Measurements from ENCODE around the gene INHBB.

Gene INHBB

DNA sequence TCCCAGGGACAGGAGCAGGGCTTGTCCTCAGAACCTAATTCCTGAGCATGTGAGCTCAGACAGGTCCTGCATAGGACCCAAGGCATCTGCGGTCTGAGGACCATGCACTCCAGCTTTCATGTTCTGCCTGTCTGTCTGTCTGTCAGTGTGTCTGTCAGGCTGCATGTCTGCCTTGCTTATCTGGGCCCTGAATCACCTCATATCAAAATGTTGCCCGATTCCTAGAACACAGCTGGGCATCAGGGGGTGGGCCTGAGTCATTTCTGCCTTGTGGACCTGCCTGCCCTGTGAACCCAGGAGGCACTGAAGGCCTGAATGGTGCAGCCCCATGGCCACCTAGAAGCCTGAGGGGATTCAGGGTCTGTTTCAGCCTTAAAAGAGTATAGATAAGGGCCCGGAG is 22.1 kb downstream of the INHBB start:
- Histone ChIP-seq H3K9me3 (ENCODE audit: control insufficient read depth, low read length) (no peaks in the 10 kb centered on the region), H3K4me1 (ENCODE audit: control insufficient read depth, insufficient read depth, low read length) (no peaks in the 10 kb centered on the region), H3K36me3 (ENCODE audit: control insufficient read depth, insufficient read depth, low read length) (no peaks in the 10 kb centered on the region), H3K9ac (ENCODE audit: low read length) (no peak overlapping the region), H3K27me3 (ENCODE audit: control insufficient read depth, insufficient read depth, low read length) (no peaks in the 10 kb centered on the region), H3K4me3 (ENCODE audit: low read length) (no peak overlapping the region)

- H3K36me3 ChIP-seq (ENCODE audit: control insufficient read depth, insufficient read depth, low read length): no peaks in the 10 kb centered on the region
- no peak overlapping the region for H3K9ac ChIP-seq (ENCODE audit: low read length)
- no peaks in the 10 kb centered on the region for H3K27me3 ChIP-seq (ENCODE audit: control insufficient read depth, insufficient read depth, low read length)
- no peak overlapping the region for H3K4me3 ChIP-seq (ENCODE audit: low read length)
- H3K4me1 ChIP-seq (ENCODE audit: control insufficient read depth, insufficient read depth, low read length): no peaks in the 10 kb centered on the region
- no peaks in the 10 kb centered on the region for H3K9me3 ChIP-seq (ENCODE audit: control insufficient read depth, low read length)
Measured at GRCh38 chr2:120369250-120369649, 23.3 kb downstream of the INHBB start.

- Histone ChIP-seq H3K27me3 (ENCODE audit: control insufficient read depth, insufficient read depth, low read length) (no peaks in the 10 kb centered on the region), H3K9me3 (ENCODE audit: control insufficient read depth, low read length) (no peaks in the 10 kb centered on the region), H3K4me1 (ENCODE audit: control insufficient read depth, insufficient read depth, low read length) (no peaks in the 10 kb centered on the region), H3K9ac (ENCODE audit: low read length) (no peak overlapping the region), H3K4me3 (ENCODE audit: low read length) (no peak overlapping the region), H3K36me3 (ENCODE audit: control insufficient read depth, insufficient read depth, low read length) (no peaks in the 10 kb centered on the region)
Measured at GRCh38 chr2:120371969-120372625, 26.2 kb downstream of the INHBB start.

DNA sequence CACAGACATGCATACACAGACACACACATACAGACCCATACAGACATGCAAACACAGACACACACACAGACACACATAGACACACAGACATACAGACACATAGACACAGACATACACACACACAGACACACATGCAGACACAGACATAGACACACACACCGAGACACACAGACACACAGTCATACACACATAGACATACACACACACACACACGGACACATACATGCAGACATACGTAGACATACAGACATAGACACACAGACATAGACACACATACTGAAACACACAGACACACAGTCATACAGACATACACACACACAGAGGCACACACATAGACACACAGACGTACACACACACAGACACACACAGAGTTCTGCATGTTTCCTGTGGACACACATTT is 26.9 kb downstream of the INHBB start:
- Histone ChIP-seq H3K4me1 (ENCODE audit: control insufficient read depth, insufficient read depth, low read length) (no peaks in the 10 kb centered on the region), H3K36me3 (ENCODE audit: control insufficient read depth, insufficient read depth, low read length) (no peaks in the 10 kb centered on the region), H3K9me3 (ENCODE audit: control insufficient read depth, low read length) (no peaks in the 10 kb centered on the region), H3K4me3 (ENCODE audit: low read length) (no peak overlapping the region), H3K27me3 (ENCODE audit: control insufficient read depth, insufficient read depth, low read length) (no peaks in the 10 kb centered on the region), H3K9ac (ENCODE audit: low read length) (no peak overlapping the region)

GRCh38 chr2:120373424-120373823 is 27.5 kb downstream of the INHBB start:
- H3K4me1 ChIP-seq (ENCODE audit: control insufficient read depth, insufficient read depth, low read length): no peaks in the 10 kb centered on the region
- no peaks in the 10 kb centered on the region for H3K9me3 ChIP-seq (ENCODE audit: control insufficient read depth, low read length)
- no peak overlapping the region for H3K4me3 ChIP-seq (ENCODE audit: low read length)
- no peaks in the 10 kb centered on the region for H3K36me3 ChIP-seq (ENCODE audit: control insufficient read depth, insufficient read depth, low read length)
- H3K9ac ChIP-seq (ENCODE audit: low read length): no peak overlapping the region
- no peaks in the 10 kb centered on the region for H3K27me3 ChIP-seq (ENCODE audit: control insufficient read depth, insufficient read depth, low read length)

DNA sequence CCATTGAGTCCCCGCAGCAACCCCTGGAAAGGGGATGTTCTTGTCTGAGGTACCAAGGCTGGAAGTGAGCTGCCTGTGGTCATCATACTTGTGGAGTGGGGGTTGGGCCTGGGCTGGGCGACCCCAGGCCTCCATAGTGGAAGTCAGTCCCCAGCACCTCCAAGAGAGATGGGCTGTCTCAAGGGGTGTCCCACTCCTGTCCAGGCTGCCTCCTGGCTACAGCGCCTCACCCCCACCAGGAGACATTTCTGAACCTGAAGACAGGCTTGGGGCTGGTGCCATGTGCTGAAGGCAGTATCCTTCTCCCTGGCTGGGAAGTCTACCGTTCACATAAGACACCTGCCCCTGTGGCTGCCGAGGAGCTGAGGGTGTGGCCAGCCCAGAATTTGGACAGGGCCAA is 28.9 kb downstream of the INHBB start:
- Histone ChIP-seq H3K36me3 (ENCODE audit: control insufficient read depth, insufficient read depth, low read length) (no peaks in the 10 kb centered on the region), H3K9me3 (ENCODE audit: control insufficient read depth, low read length) (no peaks in the 10 kb centered on the region), H3K4me1 (ENCODE audit: control insufficient read depth, insufficient read depth, low read length) (no peaks in the 10 kb centered on the region), H3K9ac (ENCODE audit: low read length) (no peak overlapping the region), H3K4me3 (ENCODE audit: low read length) (no peak overlapping the region), H3K27me3 (ENCODE audit: control insufficient read depth, insufficient read depth, low read length) (no peaks in the 10 kb centered on the region)

DNA sequence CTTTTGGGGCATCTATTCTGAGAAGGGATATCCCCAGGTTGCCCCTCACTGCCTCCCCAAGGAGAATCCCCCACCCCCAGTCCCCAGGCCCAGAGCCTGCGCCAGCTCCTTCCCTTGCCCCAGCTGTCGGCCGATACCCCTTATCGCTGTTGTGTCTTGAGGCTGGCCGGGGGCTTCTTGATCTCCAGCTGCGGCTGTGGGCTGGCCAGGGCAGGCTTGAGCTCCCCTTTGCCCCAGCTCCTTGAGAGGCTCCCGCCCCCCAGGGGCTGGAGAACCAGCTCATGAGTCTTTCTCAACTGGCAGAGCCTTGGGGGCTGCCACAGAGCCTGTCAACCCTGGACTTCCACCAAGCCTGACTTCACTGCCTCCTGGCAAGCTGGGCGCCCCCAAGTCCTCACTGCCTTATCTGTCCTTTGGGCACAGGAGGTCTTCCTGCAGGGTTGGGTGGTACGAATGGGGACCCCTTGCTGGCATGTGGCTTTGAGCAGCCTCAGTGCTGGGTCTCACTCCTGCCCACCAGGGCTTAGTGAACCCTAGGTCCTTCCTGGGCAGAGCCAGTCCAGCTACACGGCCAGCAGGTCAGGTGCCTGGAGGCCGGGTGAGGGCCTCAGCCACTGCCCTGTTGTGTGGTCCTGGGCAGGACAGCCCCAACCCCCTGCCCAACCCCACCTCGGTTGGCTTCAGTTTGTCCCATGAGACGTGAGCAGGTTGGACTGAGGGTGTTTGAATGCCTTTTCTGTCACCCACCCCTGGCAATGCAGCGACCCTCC is 29.5 kb downstream of the INHBB start:
- Histone ChIP-seq H3K27me3 (ENCODE audit: control insufficient read depth, insufficient read depth, low read length) (no peaks in the 10 kb centered on the region), H3K9ac (ENCODE audit: low read length) (no peak overlapping the region), H3K36me3 (ENCODE audit: control insufficient read depth, insufficient read depth, low read length) (no peaks in the 10 kb centered on the region), H3K9me3 (ENCODE audit: control insufficient read depth, low read length) (no peaks in the 10 kb centered on the region), H3K4me3 (ENCODE audit: low read length) (no peak overlapping the region), H3K4me1 (ENCODE audit: control insufficient read depth, insufficient read depth, low read length) (no peaks in the 10 kb centered on the region)

GRCh38 chr2:120376101-120376500 is 30.2 kb downstream of the INHBB start:
- no peak overlapping the region for H3K4me3 ChIP-seq (ENCODE audit: low read length)
- H3K9ac ChIP-seq (ENCODE audit: low read length): no peak overlapping the region
- H3K9me3 ChIP-seq (ENCODE audit: control insufficient read depth, low read length): no peaks in the 10 kb centered on the region
- H3K36me3 ChIP-seq (ENCODE audit: control insufficient read depth, insufficient read depth, low read length): no peaks in the 10 kb centered on the region
- no peaks in the 10 kb centered on the region for H3K4me1 ChIP-seq (ENCODE audit: control insufficient read depth, insufficient read depth, low read length)
- no peaks in the 10 kb centered on the region for H3K27me3 ChIP-seq (ENCODE audit: control insufficient read depth, insufficient read depth, low read length)

DNA sequence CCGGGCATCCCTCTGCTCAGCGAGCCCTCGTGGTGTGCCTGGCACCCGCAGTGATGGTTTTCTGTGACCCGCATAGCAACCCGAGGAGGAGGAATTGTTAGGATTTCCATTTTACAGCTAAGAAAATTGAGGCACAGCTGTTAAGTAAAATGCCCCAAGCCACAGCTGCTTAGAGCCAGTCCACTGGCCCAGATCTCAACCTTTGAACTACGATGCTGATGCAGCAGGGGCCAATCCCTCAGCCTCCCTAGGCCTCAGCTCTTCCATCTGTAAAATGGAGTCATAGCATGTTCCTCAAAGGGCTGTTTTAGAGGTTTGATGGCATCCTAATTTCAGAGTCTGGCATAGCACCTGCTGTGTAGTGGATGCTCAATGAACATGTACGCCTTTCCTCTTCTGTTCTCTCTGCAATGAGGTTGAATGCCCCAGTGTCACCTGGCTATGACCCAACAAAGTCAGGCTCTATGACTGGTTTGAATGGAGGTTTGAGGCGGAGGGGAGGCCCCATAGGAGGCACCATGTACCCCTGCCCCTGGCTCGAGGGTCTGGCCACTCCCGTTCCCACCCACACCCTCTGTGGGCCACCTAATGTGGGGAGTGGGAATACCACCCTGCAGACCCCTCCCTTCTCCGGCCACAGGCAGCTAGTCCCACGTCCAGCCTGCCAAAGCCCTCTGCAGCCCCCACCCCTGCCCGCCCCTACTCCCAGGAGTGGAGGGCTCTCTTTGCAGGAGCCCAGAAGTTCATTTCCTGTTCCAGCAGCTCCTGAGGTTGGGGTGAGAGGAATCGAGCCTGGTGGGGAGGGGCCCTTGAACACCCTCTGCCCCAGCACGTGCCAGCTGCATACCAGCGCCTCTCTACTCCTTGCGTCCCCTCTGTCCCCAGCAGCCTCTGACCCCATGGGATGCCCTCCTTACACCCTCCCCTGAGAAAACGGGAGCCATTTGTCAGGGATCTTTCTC is 31.0 kb downstream of the INHBB start:
- no peak overlapping the region for H3K9ac ChIP-seq (ENCODE audit: low read length)
- no peak overlapping the region for H3K4me3 ChIP-seq (ENCODE audit: low read length)
- H3K36me3 ChIP-seq (ENCODE audit: control insufficient read depth, insufficient read depth, low read length): no peaks in the 10 kb centered on the region
- H3K4me1 ChIP-seq (ENCODE audit: control insufficient read depth, insufficient read depth, low read length): no peaks in the 10 kb centered on the region
- H3K27me3 ChIP-seq (ENCODE audit: control insufficient read depth, insufficient read depth, low read length): no peaks in the 10 kb centered on the region
- H3K9me3 ChIP-seq (ENCODE audit: control insufficient read depth, low read length): no peaks in the 10 kb centered on the region

GRCh38 chr2:120378605-120379004 is 32.7 kb downstream of the INHBB start:
- Histone ChIP-seq H3K9ac (ENCODE audit: low read length) (no peak overlapping the region), H3K4me1 (ENCODE audit: control insufficient read depth, insufficient read depth, low read length) (no peaks in the 10 kb centered on the region), H3K4me3 (ENCODE audit: low read length) (no peak overlapping the region), H3K27me3 (ENCODE audit: control insufficient read depth, insufficient read depth, low read length) (no peaks in the 10 kb centered on the region), H3K36me3 (ENCODE audit: control insufficient read depth, insufficient read depth, low read length) (no peaks in the 10 kb centered on the region), H3K9me3 (ENCODE audit: control insufficient read depth, low read length) (no peaks in the 10 kb centered on the region)

- H3K27me3 ChIP-seq (ENCODE audit: control insufficient read depth, insufficient read depth, low read length): no peaks in the 10 kb centered on the region
- no peaks in the 10 kb centered on the region for H3K36me3 ChIP-seq (ENCODE audit: control insufficient read depth, insufficient read depth, low read length)
Measured at GRCh38 chr2:120379916-120380893, 34.3 kb downstream of the INHBB start.

More at GRCh38 chr2:120379916-120380893, 34.3 kb downstream of the INHBB start:
- H3K9ac ChIP-seq (ENCODE audit: low read length): no peak overlapping the region
- H3K4me3 ChIP-seq (ENCODE audit: low read length): no peak overlapping the region
- no peaks in the 10 kb centered on the region for H3K9me3 ChIP-seq (ENCODE audit: control insufficient read depth, low read length)
- no peaks in the 10 kb centered on the region for H3K4me1 ChIP-seq (ENCODE audit: control insufficient read depth, insufficient read depth, low read length)
